Measurements from ENCODE around the gene IDH3A. TPM values are rescaled to one million over a fixed set of nuclear protein-coding genes. Genes with fewer than 3 reads are reported as not detected.

The IDH3A gene
- total RNA-seq, 2 experiments from 2014 or later = 149 to 150 TPM

- no peak for DNase-seq
- Mint-ChIP-seq H3K36me3 (peaks cover 49% of the 10 kb centered on the region), H3K27me3 (no peaks in the 10 kb centered on the region), H3K27ac (peak overlapping the region; percentile 57), H3K4me1 (peaks cover 34% of the 10 kb centered on the region), H3K9me3 (no peaks in the 10 kb centered on the region), H3K4me3 (no peak overlapping the region)
Measured at GRCh38 chr15:78170848-78171773, 21.9 kb downstream of the IDH3A start.

- no peak overlapping the region for H3K27ac Mint-ChIP-seq
- H3K4me1 Mint-ChIP-seq = peaks cover 29% of the 10 kb centered on the region
- H3K27me3 Mint-ChIP-seq = no peaks in the 10 kb centered on the region
- peaks cover 42% of the 10 kb centered on the region for H3K36me3 Mint-ChIP-seq
- DNase-seq = no peak
- H3K9me3 Mint-ChIP-seq = no peaks in the 10 kb centered on the region
- no peak overlapping the region for H3K4me3 Mint-ChIP-seq
Measured at GRCh38 chr15:78171864-78172472, 22.8 kb downstream of the IDH3A start.

GRCh38 chr15:78174401-78174800 is 25.2 kb downstream of the IDH3A start:
- Mint-ChIP-seq H3K27ac (no peak overlapping the region), H3K4me3 (peak overlapping the region; percentile 3), H3K36me3 (peaks cover 30% of the 10 kb centered on the region), H3K9me3 (no peaks in the 10 kb centered on the region), H3K4me1 (peaks cover 20% of the 10 kb centered on the region), H3K27me3 (no peaks in the 10 kb centered on the region)
- DNase-seq = peak; percentile 23

DNA sequence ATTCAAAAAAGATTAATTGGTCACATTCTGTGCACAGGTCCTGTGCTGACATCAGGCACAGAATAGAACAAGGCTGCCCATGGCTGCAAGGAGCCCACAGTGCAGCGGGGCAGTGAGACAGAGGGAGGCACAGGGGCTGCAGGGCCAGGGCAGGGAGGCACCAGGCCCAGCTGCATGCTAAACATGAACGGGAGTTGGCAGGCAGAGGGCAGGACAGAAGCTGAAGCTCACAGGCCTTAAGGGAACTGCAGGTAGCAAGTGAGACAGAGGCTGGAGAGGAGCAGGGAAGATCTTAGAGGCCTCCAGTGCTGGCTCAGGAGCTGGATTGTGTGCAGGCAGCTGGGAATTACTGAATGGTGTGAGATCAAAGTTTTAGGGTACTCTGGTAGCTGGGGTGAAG is 26.2 kb downstream of the IDH3A start:
- DNase-seq = no peak
- Mint-ChIP-seq H3K36me3 (peaks cover 27% of the 10 kb centered on the region), H3K9me3 (no peaks in the 10 kb centered on the region), H3K4me3 (no peak overlapping the region), H3K27me3 (no peaks in the 10 kb centered on the region), H3K4me1 (peaks cover 20% of the 10 kb centered on the region), H3K27ac (no peak overlapping the region)

DNA sequence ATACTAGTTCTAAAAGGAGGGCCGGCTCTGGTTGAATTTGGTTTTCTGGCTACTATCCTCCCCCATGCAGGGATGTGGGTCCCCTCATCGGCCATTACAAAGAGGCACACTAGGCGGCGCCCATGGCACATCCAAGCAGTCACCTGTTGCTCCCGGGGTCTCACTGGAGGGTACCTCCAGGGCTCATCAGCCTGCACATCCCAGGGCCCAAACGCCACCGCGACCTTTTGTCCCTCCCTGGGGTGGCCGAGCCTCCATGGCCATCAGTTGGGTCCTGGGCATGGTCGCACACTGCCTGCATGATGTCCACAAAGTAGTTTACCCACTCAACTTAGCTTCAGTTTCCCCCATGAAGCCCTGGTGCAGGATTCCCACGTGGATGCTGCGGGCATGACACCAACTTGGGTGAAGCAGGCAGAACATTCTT is 28.3 kb downstream of the IDH3A start:
- no peak overlapping the region for H3K4me3 Mint-ChIP-seq
- peaks cover 12% of the 10 kb centered on the region for H3K36me3 Mint-ChIP-seq
- H3K4me1 Mint-ChIP-seq = peaks cover 15% of the 10 kb centered on the region
- no peak overlapping the region for H3K27ac Mint-ChIP-seq
- peak; percentile 35 for DNase-seq
- H3K9me3 Mint-ChIP-seq = no peaks in the 10 kb centered on the region
- no peaks in the 10 kb centered on the region for H3K27me3 Mint-ChIP-seq

GRCh38 chr15:78178064-78178463 is 28.9 kb downstream of the IDH3A start:
- H3K4me3 Mint-ChIP-seq = no peak overlapping the region
- H3K27ac Mint-ChIP-seq = no peak overlapping the region
- no peak for DNase-seq
- peaks cover 13% of the 10 kb centered on the region for H3K4me1 Mint-ChIP-seq
- H3K36me3 Mint-ChIP-seq = peaks cover 7% of the 10 kb centered on the region
- H3K27me3 Mint-ChIP-seq = no peaks in the 10 kb centered on the region
- H3K9me3 Mint-ChIP-seq = no peaks in the 10 kb centered on the region

GRCh38 chr15:78179286-78179840 is 30.2 kb downstream of the IDH3A start:
- peaks cover 2% of the 10 kb centered on the region for H3K36me3 Mint-ChIP-seq

DNA sequence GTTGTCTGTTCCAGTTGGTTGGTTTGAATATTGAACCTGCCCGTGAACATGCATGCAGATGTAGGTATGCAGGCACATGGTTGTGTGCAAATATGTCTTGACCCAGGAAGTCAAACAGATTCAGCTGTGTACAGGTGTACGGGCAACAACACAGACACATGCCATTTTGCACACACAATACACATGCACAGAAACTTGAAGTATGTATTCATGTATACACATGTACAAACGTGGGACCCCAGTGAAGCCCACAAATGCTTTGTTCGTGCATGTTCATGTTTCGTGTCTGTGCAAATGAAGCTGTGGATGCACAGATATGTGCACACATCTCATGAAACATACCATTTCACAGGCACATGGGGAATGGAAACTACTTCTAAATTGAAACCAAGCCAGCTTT is 30.7 kb downstream of the IDH3A start:
- H3K27me3 Mint-ChIP-seq = no peaks in the 10 kb centered on the region
- no peak overlapping the region for H3K27ac Mint-ChIP-seq
- no peak for DNase-seq
- no peaks in the 10 kb centered on the region for H3K36me3 Mint-ChIP-seq
- H3K4me1 Mint-ChIP-seq = no peaks in the 10 kb centered on the region
- H3K4me3 Mint-ChIP-seq = no peak overlapping the region
- no peaks in the 10 kb centered on the region for H3K9me3 Mint-ChIP-seq

More at GRCh38 chr15:78179286-78179840, 30.2 kb downstream of the IDH3A start:
- H3K9me3 Mint-ChIP-seq = no peaks in the 10 kb centered on the region
- H3K4me1 Mint-ChIP-seq = peaks cover 4% of the 10 kb centered on the region
- H3K27ac Mint-ChIP-seq = no peak overlapping the region
- H3K27me3 Mint-ChIP-seq = no peaks in the 10 kb centered on the region
- DNase-seq = no peak
- no peak overlapping the region for H3K4me3 Mint-ChIP-seq

DNA sequence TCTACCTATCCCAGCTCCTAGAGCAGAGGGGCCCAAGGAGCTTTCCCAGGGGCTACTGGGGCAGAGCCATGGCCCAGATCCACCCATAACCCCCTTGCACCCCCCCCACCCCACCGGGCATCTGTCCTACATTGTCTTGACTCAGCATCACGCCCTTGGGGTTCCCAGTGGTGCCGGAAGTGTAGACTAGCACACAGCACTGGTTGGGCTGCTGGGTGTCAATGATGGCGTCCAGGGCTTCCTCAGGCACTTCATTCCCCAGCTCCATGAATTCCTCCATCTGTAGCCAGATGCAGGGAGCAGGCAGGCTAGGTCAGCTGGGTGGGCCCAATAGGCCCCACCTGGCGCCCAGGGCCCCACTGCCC is 33.2 kb downstream of the IDH3A start:
- Mint-ChIP-seq H3K36me3 (no peaks in the 10 kb centered on the region), H3K27me3 (no peaks in the 10 kb centered on the region), H3K4me1 (no peaks in the 10 kb centered on the region), H3K9me3 (peaks cover 6% of the 10 kb centered on the region), H3K4me3 (no peak overlapping the region), H3K27ac (no peak overlapping the region)
- no peak for DNase-seq

DNA sequence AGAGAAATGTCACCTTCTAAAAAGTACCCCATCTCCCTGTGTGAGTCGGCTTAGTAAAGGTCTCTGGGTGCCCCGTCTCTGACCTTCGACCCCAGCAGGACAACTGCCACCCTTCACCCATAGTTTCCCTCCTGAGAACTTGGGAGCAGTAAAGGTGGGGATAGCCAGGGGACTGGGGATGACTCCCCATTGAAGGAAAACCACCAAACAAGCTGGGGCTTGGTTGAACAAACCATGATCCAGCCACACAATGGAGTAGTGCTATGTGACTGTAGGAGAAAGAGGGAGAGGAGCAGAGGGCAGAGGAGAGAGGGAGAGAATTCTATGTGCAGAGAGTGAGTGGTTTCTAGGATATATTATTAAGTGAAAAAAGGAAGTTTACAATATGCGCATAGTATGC is 33.7 kb downstream of the IDH3A start:
- DNase-seq = no peak
- no peaks in the 10 kb centered on the region for H3K36me3 Mint-ChIP-seq
- H3K4me3 Mint-ChIP-seq = no peak overlapping the region
- H3K4me1 Mint-ChIP-seq = no peaks in the 10 kb centered on the region
- no peaks in the 10 kb centered on the region for H3K27me3 Mint-ChIP-seq
- H3K27ac Mint-ChIP-seq = no peak overlapping the region
- peaks cover 6% of the 10 kb centered on the region for H3K9me3 Mint-ChIP-seq

- H3K4me3 Mint-ChIP-seq = no peak overlapping the region
- no peaks in the 10 kb centered on the region for H3K36me3 Mint-ChIP-seq
- peaks cover 6% of the 10 kb centered on the region for H3K9me3 Mint-ChIP-seq
- H3K4me1 Mint-ChIP-seq = no peaks in the 10 kb centered on the region
- no peak for DNase-seq
- H3K27ac Mint-ChIP-seq = no peak overlapping the region
- H3K27me3 Mint-ChIP-seq = no peaks in the 10 kb centered on the region
Measured at GRCh38 chr15:78192826-78193594, 43.8 kb downstream of the IDH3A start.

DNA sequence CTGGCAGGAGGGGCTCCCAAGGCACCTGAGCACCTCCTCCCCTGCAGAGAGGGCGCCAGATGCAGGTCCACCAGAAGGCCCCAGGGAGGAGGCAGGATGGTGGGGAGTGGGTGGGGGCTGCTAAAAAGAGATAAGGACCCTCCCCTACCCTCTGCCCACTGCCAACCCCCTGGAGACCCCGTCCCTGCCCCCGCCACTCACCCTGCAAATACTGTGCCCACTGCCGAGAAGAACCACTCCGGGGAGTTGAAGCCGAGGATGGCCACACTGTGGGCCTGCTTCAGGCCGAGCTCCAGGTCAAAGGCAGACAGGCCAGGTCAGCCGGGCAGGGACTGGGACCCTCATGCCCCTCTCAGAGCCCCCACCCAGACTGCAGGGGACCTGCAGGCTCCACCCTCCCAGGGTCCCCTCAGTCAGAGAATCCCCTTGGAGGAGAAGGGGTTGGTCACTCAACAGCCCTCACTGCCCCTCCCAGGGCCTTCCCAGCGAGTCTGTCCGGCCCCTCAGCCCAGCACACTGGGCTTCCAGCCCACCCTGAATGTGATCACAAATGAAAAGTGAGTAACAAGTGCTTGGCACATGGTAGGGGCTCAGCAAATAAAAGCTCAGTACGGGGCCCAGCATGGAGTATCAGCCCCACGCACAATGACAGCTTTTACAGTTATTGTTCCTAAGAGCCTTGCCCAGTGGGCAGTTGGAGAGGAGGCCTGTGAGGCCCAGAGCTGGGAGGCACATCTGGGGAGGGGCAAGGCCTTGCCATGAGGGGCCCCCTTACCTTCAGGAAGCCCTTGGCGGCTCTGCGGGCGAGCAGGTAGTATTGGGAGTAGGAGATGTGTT is 44.8 kb downstream of the IDH3A start:
- Mint-ChIP-seq H3K4me3 (no peak overlapping the region), H3K27ac (no peak overlapping the region), H3K36me3 (no peaks in the 10 kb centered on the region), H3K27me3 (no peaks in the 10 kb centered on the region), H3K9me3 (peaks cover 6% of the 10 kb centered on the region), H3K4me1 (no peaks in the 10 kb centered on the region)
- DNase-seq = no peak

DNA sequence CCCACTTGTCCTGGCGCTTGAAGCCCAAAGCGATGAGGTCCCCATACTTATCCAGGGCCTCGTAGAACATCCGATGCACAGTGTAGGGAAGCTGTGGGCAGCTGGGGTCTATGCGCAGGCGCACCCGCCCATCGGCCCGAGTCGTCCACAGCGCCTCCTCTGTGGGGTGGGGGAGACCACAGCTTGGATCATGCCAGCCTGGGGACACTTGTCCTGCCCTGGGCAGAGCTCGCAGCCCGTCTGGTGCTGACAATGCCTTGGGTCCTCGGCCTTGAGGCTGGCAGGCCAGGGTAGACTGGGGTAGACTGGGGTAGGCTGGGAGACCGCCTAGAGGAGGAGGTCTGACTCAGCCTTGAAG is 45.4 kb downstream of the IDH3A start:
- Mint-ChIP-seq H3K9me3 (peaks cover 5% of the 10 kb centered on the region), H3K4me3 (no peak overlapping the region), H3K36me3 (no peaks in the 10 kb centered on the region), H3K27ac (no peak overlapping the region), H3K27me3 (no peaks in the 10 kb centered on the region), H3K4me1 (no peaks in the 10 kb centered on the region)
- DNase-seq = no peak

DNA sequence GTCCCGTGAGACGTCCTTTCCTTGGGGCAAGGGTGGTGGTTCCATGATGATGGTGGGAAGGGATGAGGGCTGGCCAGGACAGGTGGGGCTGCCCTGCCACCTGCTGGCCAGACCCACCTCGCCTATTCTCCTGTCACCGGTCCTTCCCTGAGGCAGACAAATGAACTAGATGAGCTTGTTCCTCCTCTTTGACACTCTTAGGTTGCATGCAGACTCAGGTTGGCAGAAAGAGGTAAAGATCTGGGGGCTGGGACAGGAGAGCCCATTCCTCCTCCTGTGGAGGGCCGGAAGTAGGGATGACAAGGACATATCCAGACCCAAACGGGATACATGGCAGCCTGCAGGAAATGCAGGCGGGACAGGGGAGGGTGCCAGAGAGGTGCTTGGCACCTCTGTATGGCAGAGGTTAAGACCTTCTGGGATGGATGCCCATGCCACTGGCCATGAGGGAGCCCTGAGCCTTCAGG is 46.6 kb downstream of the IDH3A start:
- Mint-ChIP-seq H3K9me3 (peaks cover 1% of the 10 kb centered on the region), H3K36me3 (no peaks in the 10 kb centered on the region), H3K27me3 (no peaks in the 10 kb centered on the region), H3K27ac (no peak overlapping the region), H3K4me3 (no peak overlapping the region), H3K4me1 (no peaks in the 10 kb centered on the region)
- peak; percentile 47 for DNase-seq

All from activated naive CD8-positive, alpha-beta T cell treated with anti-CD3 and anti-CD28 coated beads for 36 hours (primary cell).